Measurements from ENCODE around the gene DNHD1. TPM values are rescaled to one million over a fixed set of nuclear protein-coding genes. Genes with fewer than 3 reads are reported as not detected.

Gene DNHD1
- total RNA-seq, 4 donors from 2014 or later = 1.3 to 11.8 (median 7.7) TPM

DNA sequence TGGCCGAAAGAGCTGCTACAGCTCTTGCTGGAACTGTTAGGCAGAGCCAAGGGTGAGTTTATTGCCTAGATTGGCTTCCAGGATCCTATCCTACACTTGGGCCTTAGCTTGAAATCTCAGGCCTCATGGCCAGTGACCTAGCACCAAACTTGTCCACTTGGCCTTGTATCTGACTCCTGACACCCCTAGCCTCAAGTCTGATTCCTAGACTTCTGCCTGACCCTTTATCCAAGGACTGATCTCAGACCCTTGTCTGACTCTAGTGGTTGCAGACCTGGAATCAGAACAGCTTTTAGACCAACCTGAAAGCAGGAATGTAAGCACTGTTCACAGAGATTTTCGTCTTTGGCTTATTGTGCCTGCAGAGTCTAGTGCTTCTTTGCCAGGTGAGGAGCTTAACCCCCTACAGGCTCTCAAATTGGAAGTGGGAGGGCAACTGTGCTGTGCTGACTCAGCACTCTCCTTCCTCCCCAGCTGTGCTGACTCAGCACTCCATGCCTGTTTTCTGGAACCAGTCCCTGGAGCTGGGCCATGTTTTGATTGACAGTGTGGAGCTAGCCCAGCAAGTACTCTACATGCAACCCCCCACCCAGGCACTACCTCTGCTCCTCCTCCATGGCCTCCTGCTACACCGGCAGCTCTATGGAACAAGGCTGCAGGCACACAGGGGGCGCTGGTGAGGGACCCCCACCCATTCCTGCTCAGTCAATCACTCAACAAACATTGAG, 71.3 kb downstream of the DNHD1 start:
- intact Hi-C loops (cut with DNase I) = no loop called here
- no peak overlapping the region for H3K4me3 ChIP-seq
- TF ChIP-seq, protein P1, sequence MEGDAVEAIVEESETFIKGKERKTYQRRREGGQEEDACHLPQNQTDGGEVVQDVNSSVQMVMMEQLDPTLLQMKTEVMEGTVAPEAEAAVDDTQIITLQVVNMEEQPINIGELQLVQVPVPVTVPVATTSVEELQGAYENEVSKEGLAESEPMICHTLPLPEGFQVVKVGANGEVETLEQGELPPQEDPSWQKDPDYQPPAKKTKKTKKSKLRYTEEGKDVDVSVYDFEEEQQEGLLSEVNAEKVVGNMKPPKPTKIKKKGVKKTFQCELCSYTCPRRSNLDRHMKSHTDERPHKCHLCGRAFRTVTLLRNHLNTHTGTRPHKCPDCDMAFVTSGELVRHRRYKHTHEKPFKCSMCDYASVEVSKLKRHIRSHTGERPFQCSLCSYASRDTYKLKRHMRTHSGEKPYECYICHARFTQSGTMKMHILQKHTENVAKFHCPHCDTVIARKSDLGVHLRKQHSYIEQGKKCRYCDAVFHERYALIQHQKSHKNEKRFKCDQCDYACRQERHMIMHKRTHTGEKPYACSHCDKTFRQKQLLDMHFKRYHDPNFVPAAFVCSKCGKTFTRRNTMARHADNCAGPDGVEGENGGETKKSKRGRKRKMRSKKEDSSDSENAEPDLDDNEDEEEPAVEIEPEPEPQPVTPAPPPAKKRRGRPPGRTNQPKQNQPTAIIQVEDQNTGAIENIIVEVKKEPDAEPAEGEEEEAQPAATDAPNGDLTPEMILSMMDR (IDR thresholded peaks at IDR 0.05) = no peak
- no peak for TF ChIP-seq POLR2A (IDR thresholded peaks at IDR 0.05)
- no peaks in the 10 kb centered on the region for H3K27me3 ChIP-seq
- peaks cover 0 to 20% (median 4%) of the 10 kb centered on the region in 3 donors for H3K4me1 ChIP-seq
- no peaks in the 10 kb centered on the region for H3K9me3 ChIP-seq
- WGBS, 2 donors = 39 to 60% methylated on average over 3 of the region's 4 CpGs
- no peak overlapping the region for H3K27ac ChIP-seq
- no peak for DNase-seq
- H3K36me3 ChIP-seq = peaks cover 0 to 26% (median 0%) of the 10 kb centered on the region in 3 donors

DNA sequence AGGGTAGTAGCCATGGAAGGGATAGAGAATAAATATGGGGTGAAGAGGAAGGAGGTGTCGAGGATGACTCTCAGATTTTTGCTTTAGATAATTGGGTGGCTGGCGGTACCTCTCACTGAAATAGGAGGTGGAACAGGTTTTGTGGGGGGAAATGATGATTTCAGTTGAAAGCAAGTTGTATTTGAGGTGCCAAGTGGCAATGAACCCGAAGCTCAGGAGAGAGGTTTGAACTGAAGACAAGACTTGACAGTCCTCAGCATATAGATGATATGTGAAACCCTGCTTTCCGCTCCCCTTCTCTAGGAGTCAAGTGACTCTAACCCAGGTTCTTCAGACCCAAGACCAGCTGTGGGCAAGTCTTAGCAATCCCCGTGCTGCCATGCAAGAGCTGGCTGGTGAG, 72.6 kb downstream of the DNHD1 start:
- Histone ChIP-seq H3K4me3 (no peak overlapping the region), H3K27ac (no peak overlapping the region), H3K4me1 (peaks cover 0 to 20% (median 4%) of the 10 kb centered on the region in 3 donors), H3K9me3 (no peaks in the 10 kb centered on the region), H3K27me3 (no peaks in the 10 kb centered on the region), H3K36me3 (peaks cover 0 to 26% (median 0%) of the 10 kb centered on the region in 3 donors)
- DNase-seq = no peak
- 83 to 86% methylated on average over 3 to 5 of the region's 5 CpGs for WGBS, 2 donors
- TF ChIP-seq, protein P1 (IDR thresholded peaks at IDR 0.05) = no peak
- no peak for TF ChIP-seq POLR2A (IDR thresholded peaks at IDR 0.05)
- intact Hi-C loops (cut with DNase I) = no loop called here

DNA sequence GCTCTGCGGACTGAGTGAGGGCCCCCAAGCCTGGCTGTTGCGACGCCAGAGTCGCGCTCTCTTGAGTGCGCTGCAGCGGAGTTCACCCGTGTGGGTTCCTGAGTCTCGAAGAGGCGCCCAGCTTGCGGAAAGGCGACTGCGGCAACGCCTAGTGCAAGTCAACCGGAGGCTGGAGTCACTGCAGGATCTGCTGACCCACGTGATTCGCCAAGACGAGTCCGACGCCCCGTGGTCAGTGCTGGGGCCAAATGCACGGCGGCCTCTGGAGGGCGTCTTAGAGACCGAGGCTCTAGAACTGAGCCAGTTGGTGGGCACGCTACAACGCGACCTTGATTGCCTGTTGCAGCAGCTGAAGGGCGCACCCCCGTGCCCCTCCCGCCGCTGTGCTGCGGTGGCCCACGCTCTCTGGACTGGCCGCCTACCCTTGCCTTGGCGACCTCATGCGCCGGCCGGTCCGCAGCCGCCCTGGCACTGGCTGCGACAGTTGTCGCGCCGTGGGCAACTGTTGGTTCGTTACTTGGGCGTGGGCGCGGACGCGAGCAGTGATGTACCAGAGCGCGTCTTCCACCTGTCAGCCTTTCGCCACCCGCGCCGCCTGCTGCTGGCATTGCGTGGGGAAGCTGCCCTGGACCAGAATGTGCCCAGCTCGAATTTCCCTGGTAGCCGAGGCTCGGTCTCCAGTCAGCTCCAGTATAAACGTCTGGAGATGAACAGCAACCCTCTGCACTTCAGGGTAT, 73.8 kb downstream of the DNHD1 start:
- Histone ChIP-seq H3K4me3 (no peak overlapping the region), H3K4me1 (peaks cover 0 to 23% (median 4%) of the 10 kb centered on the region in 3 donors), H3K9me3 (no peaks in the 10 kb centered on the region), H3K36me3 (peaks cover 0 to 26% (median 0%) of the 10 kb centered on the region in 3 donors), H3K27me3 (no peaks in the 10 kb centered on the region), H3K27ac (no peak overlapping the region)
- no peak for DNase-seq
- intact Hi-C loops (cut with DNase I) = no loop called here
- WGBS, 2 donors = 73 to 82% methylated on average over 15 to 25 of the region's 62 CpGs
- no peak for TF ChIP-seq POLR2A (IDR thresholded peaks at IDR 0.05)

DNA sequence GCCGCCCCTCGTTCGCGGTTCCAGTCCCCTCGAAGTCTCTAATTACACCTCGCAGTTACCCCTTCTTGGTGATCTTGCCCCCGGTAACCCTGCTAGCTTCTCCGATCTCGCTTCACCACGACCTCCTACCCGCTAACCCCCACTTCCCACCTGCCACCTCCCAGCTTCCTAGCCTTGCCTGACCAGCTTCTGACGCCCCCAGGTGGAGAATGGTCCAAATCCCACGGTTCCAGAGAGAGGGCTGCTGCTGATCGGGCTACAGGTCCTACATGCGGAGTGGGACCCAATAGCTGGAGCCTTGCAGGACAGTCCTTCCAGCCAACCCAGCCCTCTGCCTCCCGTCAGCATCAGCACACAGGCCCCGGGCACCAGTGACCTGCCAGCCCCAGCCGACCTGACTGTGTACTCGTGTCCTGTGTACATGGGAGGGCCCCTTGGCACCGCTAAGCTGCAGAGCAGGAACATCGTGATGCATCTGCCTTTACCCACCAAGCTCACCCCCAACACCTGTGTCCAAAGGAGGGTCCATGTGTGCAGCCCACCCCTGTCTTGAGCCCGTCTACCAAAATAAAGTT, 74.4 kb downstream of the DNHD1 start:
- Histone ChIP-seq H3K4me3 (no peak overlapping the region), H3K9me3 (no peaks in the 10 kb centered on the region), H3K27ac (no peak overlapping the region), H3K27me3 (no peaks in the 10 kb centered on the region), H3K4me1 (peaks cover 0 to 30% (median 6%) of the 10 kb centered on the region in 3 donors), H3K36me3 (peaks cover 0 to 26% (median 0%) of the 10 kb centered on the region in 3 donors)
- DNase-seq = no peak
- TF ChIP-seq, protein P1 (IDR thresholded peaks at IDR 0.05) = no peak
- no peak for TF ChIP-seq POLR2A (IDR thresholded peaks at IDR 0.05)
- intact Hi-C loops (cut with DNase I) = no loop called here
- WGBS, 2 donors = 73 to 82% methylated on average over 15 to 21 of the region's 22 CpGs

DNA sequence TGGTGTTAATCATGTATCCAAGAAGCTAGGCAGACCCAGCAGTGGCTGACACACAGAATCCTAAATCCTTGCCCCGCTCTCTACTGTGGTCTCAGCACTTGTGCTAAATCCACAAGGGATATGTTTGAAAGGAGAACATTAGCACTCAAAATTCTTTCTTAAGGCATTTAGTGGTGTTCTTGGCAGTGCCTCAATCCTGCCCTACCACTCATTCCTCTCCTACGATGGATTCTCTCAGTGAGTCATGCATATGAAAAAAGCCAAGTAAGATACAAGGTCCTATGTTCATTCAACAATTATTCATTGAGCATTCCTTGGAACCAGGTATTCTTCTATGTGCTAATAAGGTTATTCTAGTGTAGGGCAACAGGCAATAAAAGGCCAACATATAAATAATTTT, 75.1 kb downstream of the DNHD1 start:
- TF ChIP-seq, protein P1 (IDR thresholded peaks at IDR 0.05) = no peak
- TF ChIP-seq POLR2A (IDR thresholded peaks at IDR 0.05) = no peak
- Histone ChIP-seq H3K9me3 (no peaks in the 10 kb centered on the region), H3K4me3 (no peak overlapping the region), H3K27me3 (no peaks in the 10 kb centered on the region), H3K36me3 (peaks cover 0 to 19% (median 0%) of the 10 kb centered on the region in 3 donors), H3K4me1 (peaks cover 4 to 37% (median 10%) of the 10 kb centered on the region in 3 donors), H3K27ac (no peak overlapping the region)
- no peak for DNase-seq
- intact Hi-C loops (cut with DNase I) = no loop called here
- 50 to 68% methylated on average over 2 of the region's 2 CpGs for WGBS, 2 donors
